NCI-H2227 (cell line): ENCODE results near the gene ABCC12.
"Not testable (repeated sequence)": the region's sequence is repeated elsewhere in the genome, so short reads cannot be mapped to it uniquely, and the experiment has no call there.

Experiments
- DNase-seq: peaks from one replicate; lab custom pipeline; 2025; ENCODE audit not compliant: unreplicated experiment; lab: John Stamatoyannopoulos, UW

The ABCC12 gene

GRCh38 chr16:48166617-48167016, 10.8 kb upstream of the ABCC12 start:
- not testable (repeated sequence) for DNase-seq

- no peak for DNase-seq
Observed at GRCh38 chr16:48165961-48166578, 10.3 kb upstream of the ABCC12 start.

- peak; percentile 72 for DNase-seq
Observed at GRCh38 chr16:48164907-48165715, 9.3 kb upstream of the ABCC12 start.

GRCh38 chr16:48162839-48163410, 7.1 kb upstream of the ABCC12 start:
- no peak for DNase-seq

- DNase-seq = no peak
Observed at GRCh38 chr16:48161906-48162305, 6.1 kb upstream of the ABCC12 start.

- no peak for DNase-seq
Observed at GRCh38 chr16:48160575-48160974, 4.8 kb upstream of the ABCC12 start.

GRCh38 chr16:48158296-48158695, 2.5 kb upstream of the ABCC12 start:
- no peak for DNase-seq

- no peak for DNase-seq
Observed at GRCh38 chr16:48157794-48158193, 2.0 kb upstream of the ABCC12 start.

GRCh38 chr16:48157302-48157701, 1.5 kb upstream of the ABCC12 start:
- DNase-seq = no peak

GRCh38 chr16:48156790-48157209, 1.0 kb upstream of the ABCC12 start:
- no peak for DNase-seq

- no peak for DNase-seq
Observed at GRCh38 chr16:48153774-48154173, 2.0 kb downstream of the ABCC12 start.

GRCh38 chr16:48152226-48152625, 3.6 kb downstream of the ABCC12 start:
- no peak for DNase-seq

- DNase-seq = no peak
Observed at GRCh38 chr16:48150707-48151106, 5.1 kb downstream of the ABCC12 start.

GRCh38 chr16:48146710-48147109, 9.1 kb downstream of the ABCC12 start:
- DNase-seq = no peak

GRCh38 chr16:48146131-48146530, 9.7 kb downstream of the ABCC12 start:
- no peak for DNase-seq

- no peak for DNase-seq
Observed at GRCh38 chr16:48143812-48144368, 11.9 kb downstream of the ABCC12 start.

GRCh38 chr16:48140821-48141220, 15.0 kb downstream of the ABCC12 start:
- DNase-seq = no peak

- DNase-seq = no peak
Observed at GRCh38 chr16:48139517-48139916, 16.3 kb downstream of the ABCC12 start.

- DNase-seq = no peak
Observed at GRCh38 chr16:48138543-48138942, 17.2 kb downstream of the ABCC12 start.

GRCh38 chr16:48137822-48138221, 18.0 kb downstream of the ABCC12 start:
- DNase-seq = no peak

GRCh38 chr16:48136547-48137360, 19.0 kb downstream of the ABCC12 start:
- no peak for DNase-seq
